Stimulated activated memory B cell treated with anti-CD40 and anti-IgM and Interleukin-4, amounts not matched to agents 10 μg/mL and 1 μg/mL and 100 μg/mL, for 72 hours (primary cell): ENCODE data around the gene CEPT1.

Experiments
- ATAC-seq: fragments of 150-1000 bp; cut with Tn5 transposase; 2 replicates; pipeline ENCODE4 v1.10.0; 2021
- H3K27ac Mint-ChIP-seq: one replicate; pipeline ENCODE4 v1.8.0; 2022; ENCODE audit warnings: mild to moderate bottlenecking, mixed read lengths
- H3K27me3 Mint-ChIP-seq: one replicate; pipeline ENCODE4 v1.8.0; 2022; ENCODE audit warnings: mixed read lengths
- H3K36me3 Mint-ChIP-seq: one replicate; pipeline ENCODE4 v1.8.0; 2022; ENCODE audit warnings: mixed read lengths
- H3K4me1 Mint-ChIP-seq: one replicate; pipeline ENCODE4 v1.8.0; 2022; ENCODE audit warnings: mixed read lengths
- H3K4me3 Mint-ChIP-seq: one replicate; pipeline ENCODE4 v1.8.0; 2022; ENCODE audit warnings: mild to moderate bottlenecking, moderate library complexity, mixed read lengths
- H3K9me3 Mint-ChIP-seq: one replicate; pipeline ENCODE4 v1.8.0; 2022; ENCODE audit warnings: mixed read lengths

The CEPT1 gene

DNA sequence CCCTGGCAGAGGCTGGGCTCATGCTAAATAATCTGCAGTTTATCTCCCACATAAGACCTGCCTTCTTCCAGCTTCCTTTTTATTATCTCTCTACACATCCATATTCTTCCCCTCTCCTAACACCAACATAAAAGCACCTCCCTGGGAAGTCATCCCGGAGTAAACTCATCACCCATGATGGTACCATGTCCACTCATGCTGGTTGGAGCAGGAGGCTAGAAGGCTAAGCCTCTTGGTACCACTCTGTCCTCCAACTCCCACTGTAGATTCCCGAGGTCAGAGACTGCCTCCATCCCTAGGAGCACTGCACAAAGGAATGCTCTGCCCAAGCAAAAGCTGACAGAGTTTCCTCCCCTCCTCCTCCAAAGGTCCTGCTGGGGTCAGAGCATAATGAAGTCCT, 56.2 kb downstream of the CEPT1 start:
- ATAC-seq = no peak
- Mint-ChIP-seq H3K9me3 (no peaks in the 10 kb centered on the region), H3K4me1 (peaks cover 86% of the 10 kb centered on the region), H3K27ac (peak overlapping the region; percentile 43), H3K36me3 (peaks cover 43% of the 10 kb centered on the region), H3K4me3 (no peak overlapping the region), H3K27me3 (no peaks in the 10 kb centered on the region)

DNA sequence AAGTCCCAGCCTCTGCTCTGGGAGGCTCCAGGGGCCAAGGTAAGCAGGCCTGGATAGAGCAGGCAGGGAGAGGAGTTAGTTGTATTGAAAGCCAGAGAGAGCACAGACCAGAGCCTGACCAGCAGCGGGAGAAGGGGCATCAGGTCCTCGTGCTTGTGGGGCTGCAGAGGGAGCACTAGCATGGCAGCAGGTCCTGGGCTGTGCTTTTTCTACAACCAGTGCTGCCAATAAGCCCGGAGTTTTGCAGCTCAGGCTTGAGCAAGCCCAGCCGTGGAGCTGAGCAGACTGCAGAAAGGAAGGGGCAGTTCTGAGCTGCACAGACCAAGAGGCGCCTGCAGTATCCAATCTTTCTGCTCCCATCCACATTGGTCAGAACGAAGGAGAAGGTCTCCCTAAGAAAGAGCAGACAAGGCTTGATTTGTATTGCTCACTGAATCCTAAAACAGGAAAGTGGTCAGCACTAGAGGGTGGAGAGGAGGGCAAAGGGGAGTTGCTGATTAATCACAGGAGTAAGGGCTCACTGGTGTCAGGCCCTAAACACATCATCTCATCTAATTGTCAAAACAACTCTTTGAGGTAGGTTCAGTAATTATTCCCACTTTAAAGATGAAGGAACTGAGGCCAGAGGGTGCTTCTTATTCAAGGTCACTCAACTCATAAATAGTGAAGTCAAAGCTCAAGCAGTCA, 57.7 kb downstream of the CEPT1 start:
- Mint-ChIP-seq H3K27me3 (no peaks in the 10 kb centered on the region), H3K4me3 (peak overlapping the region; percentile 59), H3K36me3 (peaks cover 36% of the 10 kb centered on the region), H3K4me1 (peaks cover 88% of the 10 kb centered on the region), H3K27ac (peak overlapping the region; percentile 43), H3K9me3 (no peaks in the 10 kb centered on the region)
- peak; percentile 56 for ATAC-seq

DNA sequence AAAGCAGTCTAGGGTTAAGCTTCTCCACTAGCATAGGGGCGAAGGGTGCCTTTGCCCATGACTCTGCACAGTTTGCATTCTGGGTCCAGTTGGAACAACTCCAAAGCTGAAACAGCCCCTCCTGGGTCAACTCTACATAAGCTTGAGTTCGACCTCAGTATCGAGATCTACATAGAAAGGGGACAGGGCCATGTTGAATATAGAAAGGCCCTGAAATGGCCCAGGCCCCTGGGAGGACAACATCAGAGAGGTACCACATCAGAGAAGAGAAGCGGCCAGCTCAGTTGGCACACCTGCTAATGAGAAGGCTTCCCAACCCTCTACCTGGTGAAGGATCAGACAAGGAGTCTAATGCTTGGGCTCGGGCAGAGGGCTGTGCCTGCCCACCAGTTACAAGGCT, 58.8 kb downstream of the CEPT1 start:
- Mint-ChIP-seq H3K9me3 (no peaks in the 10 kb centered on the region), H3K27me3 (no peaks in the 10 kb centered on the region), H3K27ac (peak overlapping the region; percentile 88), H3K36me3 (peaks cover 36% of the 10 kb centered on the region), H3K4me3 (peak overlapping the region; percentile 71), H3K4me1 (peaks cover 83% of the 10 kb centered on the region)
- ATAC-seq = no peak

DNA sequence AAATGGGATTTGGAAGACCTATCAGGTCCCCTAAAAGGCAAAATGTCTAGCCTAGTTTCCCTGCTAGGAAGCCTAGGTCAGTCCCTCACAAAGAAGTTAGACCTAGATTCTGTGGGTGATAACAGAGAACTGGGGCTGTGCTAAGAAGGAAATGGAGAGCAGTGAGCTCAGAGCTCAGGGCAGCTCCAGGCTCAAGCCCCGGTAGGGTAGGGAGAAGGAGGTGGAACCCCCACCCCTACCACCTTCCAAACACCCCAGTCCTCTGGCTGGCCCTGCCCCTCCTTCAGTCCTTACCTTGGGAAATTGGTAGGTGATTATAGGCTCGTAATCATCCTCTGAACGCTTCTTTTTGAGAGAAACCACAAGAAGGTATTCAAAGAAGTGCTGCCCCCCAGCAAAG, 59.3 kb downstream of the CEPT1 start:
- H3K36me3 Mint-ChIP-seq = peaks cover 36% of the 10 kb centered on the region
- H3K27ac Mint-ChIP-seq = peak overlapping the region; percentile 88
- H3K4me1 Mint-ChIP-seq = peaks cover 78% of the 10 kb centered on the region
- H3K4me3 Mint-ChIP-seq = peak overlapping the region; percentile 71
- no peaks in the 10 kb centered on the region for H3K9me3 Mint-ChIP-seq
- H3K27me3 Mint-ChIP-seq = no peaks in the 10 kb centered on the region
- ATAC-seq = no peak

DNA sequence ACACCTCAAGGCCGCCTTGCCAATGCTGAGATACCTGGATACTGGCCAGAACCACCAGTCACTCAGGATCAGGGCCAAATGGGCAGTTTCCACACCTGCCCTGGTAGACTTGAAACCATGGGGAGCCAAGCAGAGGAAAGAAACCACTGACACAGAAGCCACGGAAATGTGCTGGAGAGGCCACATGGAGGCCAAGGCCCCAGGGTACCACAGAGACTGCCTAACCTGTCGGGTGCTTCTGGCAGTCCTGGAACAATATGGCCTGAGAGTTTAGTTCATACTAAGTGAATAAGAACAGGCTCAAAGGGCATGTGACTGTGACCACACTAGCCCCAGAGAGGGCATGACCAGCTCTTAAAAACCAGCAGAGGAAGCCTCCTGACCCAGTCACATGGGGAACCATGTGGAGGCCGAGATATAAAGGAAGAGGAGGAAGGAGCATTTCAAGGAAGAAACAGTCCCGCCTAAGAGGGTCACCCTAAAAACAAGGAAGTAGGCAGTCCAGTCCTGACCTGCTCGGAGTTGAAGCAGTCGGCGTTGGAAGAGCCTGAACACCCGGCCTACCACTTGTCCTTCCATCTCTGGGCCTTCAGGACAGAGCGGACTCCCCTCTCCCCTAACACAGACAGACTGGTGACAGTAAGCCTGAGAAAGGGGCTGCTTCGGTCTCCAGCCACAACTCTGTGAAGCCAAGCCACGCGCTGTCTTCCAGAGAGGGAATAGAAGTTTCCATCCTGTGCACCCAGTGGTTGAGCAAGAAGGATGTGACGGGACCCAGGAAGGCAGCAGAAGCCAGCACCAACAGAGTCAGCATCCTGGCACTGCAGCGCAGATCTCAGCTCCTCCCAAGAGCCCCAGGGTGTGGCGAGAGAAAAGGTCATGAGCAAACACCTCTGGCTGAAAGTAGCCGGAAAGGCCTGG, 60.1 kb downstream of the CEPT1 start, which contains the start of gene DENND2D:
Gene DENND2D (minus strand): TSS at position 766 of the 921 bp plus-strand sequence. CDS start 187 bp downstream, at position 579.
- Mint-ChIP-seq H3K27ac (peak within 1 kb of the TSS; percentile 88), H3K36me3 (peaks cover 30% of the 10 kb centered on the region), H3K4me1 (peaks cover 78% of the 10 kb centered on the region), H3K27me3 (no peaks in the 10 kb centered on the region), H3K9me3 (no peaks in the 10 kb centered on the region), H3K4me3 (peak within 1 kb of the TSS; percentile 71)
- ATAC-seq = no peak

DNA sequence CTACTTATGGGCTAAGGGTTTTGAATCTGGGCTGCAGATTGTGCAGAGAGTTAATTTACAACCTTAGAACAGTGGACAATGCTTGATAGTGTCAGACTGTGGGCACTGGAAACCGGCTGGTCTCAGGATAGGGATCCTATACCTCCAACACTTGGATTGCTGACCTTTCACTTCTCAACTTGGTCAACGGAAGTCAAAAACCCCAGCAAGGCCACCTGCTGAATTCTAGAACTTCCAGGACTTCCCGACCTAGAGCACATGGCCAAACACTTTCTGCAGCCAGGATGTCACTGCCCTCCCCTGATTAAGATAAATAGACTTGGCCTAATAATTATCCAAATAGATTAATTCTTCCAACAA, 60.8 kb downstream of the CEPT1 start:
- Mint-ChIP-seq H3K27ac (peak overlapping the region; percentile 88), H3K4me3 (peak overlapping the region; percentile 71), H3K9me3 (no peaks in the 10 kb centered on the region), H3K4me1 (peaks cover 83% of the 10 kb centered on the region), H3K27me3 (no peaks in the 10 kb centered on the region), H3K36me3 (peaks cover 28% of the 10 kb centered on the region)
- ATAC-seq = no peak

DNA sequence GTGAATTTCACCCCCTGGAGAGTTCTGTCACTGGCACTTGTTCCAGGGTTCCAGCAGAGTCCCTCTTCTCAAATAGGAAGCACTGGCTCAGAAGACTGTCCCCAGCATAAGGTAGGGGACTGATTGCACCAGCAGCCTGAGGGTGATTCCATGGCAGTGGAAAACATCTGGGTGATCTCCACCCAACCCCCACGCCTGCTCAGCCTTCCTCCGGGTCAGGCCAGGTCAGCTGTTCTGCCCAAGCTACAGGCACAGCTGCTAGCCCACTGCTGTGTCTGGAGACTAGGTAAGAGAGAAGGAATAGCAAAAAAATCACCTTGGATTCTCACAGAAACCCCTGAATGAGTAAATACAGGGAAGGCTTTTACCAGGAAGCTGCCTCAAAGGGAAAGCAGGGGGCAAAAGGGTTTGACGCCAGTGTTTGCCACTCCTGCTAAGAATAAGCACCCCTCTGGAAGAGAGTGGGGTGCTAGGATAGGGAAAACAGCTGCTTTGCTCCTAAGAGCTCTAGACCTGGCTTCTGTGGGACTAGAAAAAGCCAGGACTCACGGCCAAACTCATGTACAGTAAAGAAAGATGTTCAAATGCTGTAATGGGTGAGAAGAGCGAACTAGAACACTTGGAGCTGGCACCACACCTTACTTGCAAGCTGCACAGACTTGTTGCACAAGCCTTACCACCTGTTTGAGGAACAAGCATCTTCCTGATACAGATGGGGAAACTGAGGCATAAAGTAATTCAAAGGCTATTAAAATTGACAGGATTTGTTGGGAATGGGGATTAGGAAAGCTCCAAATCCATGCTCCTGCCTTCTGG, 61.5 kb downstream of the CEPT1 start:
- no peaks in the 10 kb centered on the region for H3K27me3 Mint-ChIP-seq
- peak overlapping the region; percentile 88 for H3K27ac Mint-ChIP-seq
- H3K4me3 Mint-ChIP-seq = peak overlapping the region; percentile 29
- no peaks in the 10 kb centered on the region for H3K9me3 Mint-ChIP-seq
- H3K36me3 Mint-ChIP-seq = peaks cover 22% of the 10 kb centered on the region
- no peak for ATAC-seq
- H3K4me1 Mint-ChIP-seq = peaks cover 84% of the 10 kb centered on the region

DNA sequence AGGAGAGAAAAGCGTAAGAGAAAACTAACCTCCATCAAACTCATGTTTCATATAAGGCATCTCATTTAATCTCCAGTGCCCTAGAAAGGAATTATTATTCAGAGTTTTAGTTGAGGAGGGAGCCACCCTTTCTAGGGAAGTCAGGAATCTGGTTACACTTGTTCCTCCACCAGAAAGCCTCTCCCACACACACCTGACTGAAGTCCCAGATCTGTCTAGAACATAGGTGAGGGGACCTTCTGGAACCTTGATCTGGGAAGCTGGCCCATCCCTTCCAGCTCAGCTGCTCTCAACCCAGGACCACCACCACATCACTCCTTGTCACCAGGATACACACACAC, 62.3 kb downstream of the CEPT1 start:
- peak overlapping the region; percentile 21 for H3K4me3 Mint-ChIP-seq

DNA sequence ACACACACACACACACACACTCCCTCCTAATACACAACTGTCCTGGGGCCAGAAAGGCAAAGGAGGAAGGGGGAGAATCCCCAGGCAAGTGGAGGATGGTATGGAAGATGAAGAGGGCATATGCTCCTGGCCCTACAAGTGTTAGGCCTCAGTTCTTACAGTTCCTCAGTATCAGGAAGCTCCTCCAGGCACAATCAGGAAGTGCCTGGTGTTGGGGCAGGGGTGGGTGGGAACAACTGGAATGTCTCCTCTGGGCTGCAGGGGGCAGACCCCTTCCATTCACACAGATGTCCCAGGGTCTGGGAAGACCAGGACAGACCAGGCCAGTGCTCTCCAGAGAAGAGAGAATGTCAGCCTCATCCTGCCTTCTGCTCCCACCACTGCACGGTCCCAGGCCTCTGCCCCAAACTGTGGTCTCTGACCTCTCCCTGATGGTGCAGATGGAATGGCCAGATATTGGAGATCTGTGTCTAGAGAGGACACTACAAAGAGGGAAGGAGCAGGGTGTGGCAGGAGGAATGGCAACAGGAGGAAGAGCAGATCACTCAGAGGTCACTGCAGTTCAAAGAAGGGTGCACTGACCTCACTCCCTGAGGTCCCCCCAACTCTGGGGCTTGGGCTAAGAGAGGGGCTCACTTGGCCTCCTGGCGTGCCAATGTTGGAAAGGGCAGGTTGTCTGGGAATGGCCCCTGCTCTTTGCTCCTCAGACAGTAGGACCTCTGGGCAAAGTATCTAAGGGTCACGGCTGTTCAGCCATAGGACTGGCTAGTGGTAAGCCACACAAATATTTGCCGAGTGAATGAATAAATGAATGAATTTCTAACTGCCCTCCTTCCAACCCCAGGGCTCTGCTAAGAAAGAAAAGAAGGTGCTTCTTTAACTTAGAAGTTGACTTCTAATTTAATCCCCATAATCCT, 62.9 kb downstream of the CEPT1 start:
- Mint-ChIP-seq H3K27ac (peak overlapping the region; percentile 88), H3K4me3 (peak overlapping the region; percentile 90), H3K4me1 (peaks cover 75% of the 10 kb centered on the region), H3K9me3 (no peaks in the 10 kb centered on the region), H3K27me3 (no peaks in the 10 kb centered on the region), H3K36me3 (peaks cover 9% of the 10 kb centered on the region)
- no peak for ATAC-seq

More for the DNA sequence above, 62.3 kb downstream of the CEPT1 start:
- Mint-ChIP-seq H3K4me1 (peaks cover 81% of the 10 kb centered on the region), H3K9me3 (no peaks in the 10 kb centered on the region), H3K36me3 (peaks cover 14% of the 10 kb centered on the region), H3K27ac (peak overlapping the region; percentile 88), H3K27me3 (no peaks in the 10 kb centered on the region)
- ATAC-seq = no peak

DNA sequence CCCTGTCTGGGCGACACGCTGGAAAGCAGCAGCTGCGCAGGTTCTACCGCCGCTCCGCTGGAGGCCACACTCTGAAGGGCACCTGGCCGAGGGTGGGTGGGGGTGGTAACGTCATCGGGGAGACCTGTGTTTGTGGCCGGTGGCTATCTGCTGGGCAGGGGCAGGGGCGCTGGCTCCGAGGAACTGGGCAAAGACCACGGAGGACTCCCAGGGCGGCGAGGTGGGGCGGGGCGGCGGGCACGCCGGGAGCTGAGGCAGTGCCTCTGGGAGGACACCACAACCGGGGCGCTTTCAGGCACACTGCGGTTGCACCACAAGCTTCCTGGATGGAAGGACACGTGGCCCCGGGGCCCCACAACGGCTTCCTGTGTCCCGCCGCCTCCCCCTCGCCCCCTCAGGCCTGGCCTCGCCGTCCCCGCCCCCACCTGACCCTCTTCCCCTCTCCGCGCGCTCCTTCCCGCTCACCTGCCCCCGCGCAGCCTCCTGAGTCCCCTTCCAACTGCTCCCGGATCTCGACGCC, 63.7 kb downstream of the CEPT1 start:
- Mint-ChIP-seq H3K27ac (peak overlapping the region; percentile 88), H3K9me3 (no peaks in the 10 kb centered on the region), H3K36me3 (peaks cover 9% of the 10 kb centered on the region), H3K4me3 (peak overlapping the region; percentile 90), H3K4me1 (peaks cover 76% of the 10 kb centered on the region), H3K27me3 (no peaks in the 10 kb centered on the region)
- peak; percentile 77 for ATAC-seq

DNA sequence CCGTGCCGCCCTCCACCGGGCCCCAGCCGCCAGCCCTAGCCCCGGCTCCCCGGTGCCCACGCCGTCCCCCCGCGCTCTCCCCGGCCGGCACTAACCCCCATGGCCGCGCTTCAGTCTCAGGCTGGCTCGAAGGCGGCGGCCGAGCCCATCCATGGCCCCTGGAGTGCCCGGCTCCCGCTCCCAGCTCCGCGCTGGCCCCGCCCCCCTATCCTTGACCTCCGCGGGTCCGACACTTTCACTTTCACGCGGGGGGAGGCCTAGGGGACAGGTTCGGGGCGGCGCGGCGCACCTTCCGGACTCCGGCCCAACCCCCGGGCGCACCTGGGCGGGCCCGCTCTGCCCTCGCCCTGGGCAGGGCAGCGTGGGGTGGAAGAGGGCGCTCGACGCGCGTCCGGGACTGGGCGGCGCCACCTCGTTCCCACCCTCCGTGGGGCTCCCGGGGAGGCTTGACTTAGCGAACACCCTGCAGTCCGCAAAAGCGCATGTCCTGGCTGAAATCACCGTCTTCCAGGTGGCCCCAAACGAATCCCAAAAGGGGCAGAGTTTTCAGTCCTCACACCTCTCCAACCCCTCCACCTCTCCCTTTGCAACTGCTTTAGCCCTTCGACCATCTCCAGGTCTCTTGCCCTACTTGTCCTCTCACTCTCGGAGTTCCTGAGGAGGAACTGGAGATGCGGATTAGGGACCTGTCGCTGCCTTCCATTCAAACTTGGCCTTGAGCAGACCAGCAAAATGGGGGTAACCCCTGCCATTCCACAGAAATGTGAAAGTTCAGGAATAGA, 64.4 kb downstream of the CEPT1 start:
- H3K4me1 Mint-ChIP-seq = peaks cover 70% of the 10 kb centered on the region
- H3K36me3 Mint-ChIP-seq = peaks cover 9% of the 10 kb centered on the region
- H3K27me3 Mint-ChIP-seq = no peaks in the 10 kb centered on the region
- H3K4me3 Mint-ChIP-seq = peak overlapping the region; percentile 90
- peak; percentile 93 for ATAC-seq
- no peaks in the 10 kb centered on the region for H3K9me3 Mint-ChIP-seq
- peak overlapping the region; percentile 88 for H3K27ac Mint-ChIP-seq

DNA sequence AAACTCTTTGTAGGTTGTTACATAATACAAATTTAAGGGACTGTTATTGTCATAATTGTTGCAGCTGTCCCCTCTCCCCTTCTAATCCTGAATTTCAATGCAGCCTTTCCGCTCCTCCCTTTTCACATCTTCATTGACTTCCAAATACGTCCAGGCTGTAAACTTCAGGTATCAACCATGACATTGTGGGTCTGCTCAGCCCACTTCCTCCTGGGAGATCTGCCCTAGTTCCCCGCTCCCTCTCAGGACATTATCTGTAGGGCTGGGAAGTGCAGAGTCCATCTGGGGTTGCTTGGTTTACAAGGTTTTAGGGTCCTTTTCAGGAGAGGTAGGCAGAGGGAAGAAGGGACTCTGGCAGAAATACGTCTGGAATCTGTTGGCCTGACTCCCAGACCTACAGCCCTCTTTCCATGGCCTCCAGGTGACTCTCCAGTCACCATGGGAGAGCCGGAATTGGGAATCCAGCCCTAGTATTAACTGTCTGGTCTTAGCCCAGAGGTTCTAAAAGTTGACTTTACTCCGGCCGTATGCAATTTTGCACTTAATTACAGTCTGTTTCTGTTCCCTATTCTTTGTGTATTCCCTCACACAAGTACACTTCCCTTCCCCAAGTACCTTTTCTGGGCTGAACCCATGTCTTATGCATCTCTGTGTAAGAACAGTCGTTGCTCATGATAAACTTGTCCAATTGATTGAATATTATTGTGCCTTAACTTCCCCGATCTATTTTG, 65.1 kb downstream of the CEPT1 start:
- Mint-ChIP-seq H3K27ac (peak overlapping the region; percentile 88), H3K27me3 (no peaks in the 10 kb centered on the region), H3K9me3 (no peaks in the 10 kb centered on the region), H3K4me1 (peaks cover 65% of the 10 kb centered on the region), H3K36me3 (peaks cover 4% of the 10 kb centered on the region), H3K4me3 (peak overlapping the region; percentile 90)
- no peak for ATAC-seq

DNA sequence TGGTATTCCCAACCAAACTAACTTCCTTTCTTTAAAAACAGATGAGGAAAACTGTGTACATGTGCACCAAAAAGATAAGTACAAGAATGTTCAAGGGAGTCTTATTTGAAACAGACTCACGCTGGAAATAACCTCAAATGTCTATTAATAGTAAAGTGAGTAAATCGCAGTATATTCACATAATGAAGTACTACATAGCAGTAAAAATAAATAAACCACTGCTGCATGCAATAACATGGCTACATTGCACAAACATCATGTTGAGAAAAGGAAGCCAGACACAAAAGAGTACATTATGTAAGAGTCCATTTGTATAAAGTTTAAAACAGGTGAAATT, 65.7 kb downstream of the CEPT1 start:
- peaks cover 65% of the 10 kb centered on the region for H3K4me1 Mint-ChIP-seq
- H3K4me3 Mint-ChIP-seq = no peak overlapping the region
- ATAC-seq = no peak
- no peaks in the 10 kb centered on the region for H3K9me3 Mint-ChIP-seq
- H3K36me3 Mint-ChIP-seq = no peaks in the 10 kb centered on the region
- H3K27me3 Mint-ChIP-seq = no peaks in the 10 kb centered on the region
- peak overlapping the region; percentile 88 for H3K27ac Mint-ChIP-seq
